ENCODE measurements around the gene PROX2.

Gene PROX2

GRCh38 chr14:74921987-74922751 lies 46.2 kb upstream of the PROX2 start:
- no peak overlapping the region for H2BK120ac ChIP-seq (ENCODE audit: low read depth, low read length)
- H3K4me2 ChIP-seq (ENCODE audit: insufficient read depth, low read length, poor library complexity, severe bottlenecking): peak overlapping the region; percentile 93
- no CpG with 5 or more reads among the region's 19 CpGs for WGBS, 2 donors (ENCODE audit: extremely low coverage in 2 of 2, insufficient read length in 2 of 2, insufficient replicate concordance in 1 of 2)
- peak overlapping the region; percentile 93 for H3K18ac ChIP-seq (ENCODE audit: low read length)
- peaks cover 0 to 5% of the 10 kb centered on the region in 2 donors for H3K4me1 ChIP-seq (ENCODE audit: control insufficient read depth in 2 of 2, insufficient read depth in 1 of 2, low read depth in 1 of 2, low read length in 2 of 2)
- H3K27ac ChIP-seq (replicated peaks; ENCODE audit: low read length): no peak overlapping the region
- peaks cover 0 to 4% (median 0%) of the 10 kb centered on the region in 3 experiments for H3K27me3 ChIP-seq (ENCODE audit: control insufficient read depth in 3 of 3, insufficient read depth in 3 of 3, low read depth in 1 of 3, low read length in 3 of 3)
- no peak overlapping the region for H3K4ac ChIP-seq (ENCODE audit: low read length)
- peaks cover 0 to 3% of the 10 kb centered on the region in 2 donors for H3K36me3 ChIP-seq (replicated peaks in 1 of 2; ENCODE audit: control insufficient read depth in 2 of 2, insufficient read depth in 2 of 2, low read length in 2 of 2)
- no peaks in the 10 kb centered on the region for H3K9me3 ChIP-seq (replicated peaks in 1 of 2; ENCODE audit: control insufficient read depth in 2 of 2, insufficient read depth in 1 of 2, low read depth in 1 of 2, low read length in 2 of 2)
- no peak overlapping the region for H2AK5ac ChIP-seq (ENCODE audit: low read depth, low read length)
- peak overlapping the region; percentile 83 to 94 for H3K4me3 ChIP-seq (ENCODE audit: low read length in 2 of 2)
- DNase-seq (ENCODE audit: low spot score): no peak
- peak overlapping the region; percentile 95 for H3K9ac ChIP-seq (ENCODE audit: low read depth, low read length, poor library complexity)
- peaks cover 5% of the 10 kb centered on the region for H3K79me1 ChIP-seq (ENCODE audit: low read depth, low read length)
- peak overlapping the region; percentile 100 for H2AFZ ChIP-seq (ENCODE audit: low read length)
- no peak overlapping the region for H4K8ac ChIP-seq (ENCODE audit: low read depth, low read length)
- no peak overlapping the region for H4K91ac ChIP-seq (ENCODE audit: low read depth, low read length, poor library complexity)
- H2BK15ac ChIP-seq (ENCODE audit: low read length): no peak overlapping the region
- no peak overlapping the region for H2BK12ac ChIP-seq (ENCODE audit: low read length)
- H3K14ac ChIP-seq (ENCODE audit: low read length): no peak overlapping the region
- no peak overlapping the region for H2BK5ac ChIP-seq (ENCODE audit: low read length)
- H3K23ac ChIP-seq (ENCODE audit: low read depth, low read length, poor library complexity): peak overlapping the region; percentile 90

GRCh38 chr14:74921053-74921620 lies 45.2 kb upstream of the PROX2 start:
- Histone ChIP-seq H3K4ac (ENCODE audit: low read length) (no peak overlapping the region), H2AK5ac (ENCODE audit: low read depth, low read length) (no peak overlapping the region), H3K23ac (ENCODE audit: low read depth, low read length, poor library complexity) (no peak overlapping the region), H3K27me3 (ENCODE audit: control insufficient read depth in 3 of 3, insufficient read depth in 3 of 3, low read depth in 1 of 3, low read length in 3 of 3) (peaks cover 0 to 3% (median 0%) of the 10 kb centered on the region in 3 experiments), H4K91ac (ENCODE audit: low read depth, low read length, poor library complexity) (no peak overlapping the region), H3K4me2 (ENCODE audit: insufficient read depth, low read length, poor library complexity, severe bottlenecking) (no peak overlapping the region), H3K4me1 (ENCODE audit: control insufficient read depth in 2 of 2, insufficient read depth in 1 of 2, low read depth in 1 of 2, low read length in 2 of 2) (peaks cover 0 to 5% of the 10 kb centered on the region in 2 donors), H3K14ac (ENCODE audit: low read length) (no peak overlapping the region), H2BK15ac (ENCODE audit: low read length) (no peak overlapping the region), H2BK120ac (ENCODE audit: low read depth, low read length) (no peak overlapping the region), H2BK12ac (ENCODE audit: low read length) (no peak overlapping the region), H4K8ac (ENCODE audit: low read depth, low read length) (no peak overlapping the region), H3K79me1 (ENCODE audit: low read depth, low read length) (peaks cover 5% of the 10 kb centered on the region), H3K4me3 (ENCODE audit: low read length in 2 of 2) (no peak overlapping the region), H3K18ac (ENCODE audit: low read length) (no peak overlapping the region), H3K9me3 (replicated peaks in 1 of 2; ENCODE audit: control insufficient read depth in 2 of 2, insufficient read depth in 1 of 2, low read depth in 1 of 2, low read length in 2 of 2) (no peaks in the 10 kb centered on the region), H2BK5ac (ENCODE audit: low read length) (no peak overlapping the region), H3K27ac (replicated peaks; ENCODE audit: low read length) (no peak overlapping the region), H3K9ac (ENCODE audit: low read depth, low read length, poor library complexity) (no peak overlapping the region), H3K36me3 (replicated peaks in 1 of 2; ENCODE audit: control insufficient read depth in 2 of 2, insufficient read depth in 2 of 2, low read length in 2 of 2) (peaks cover 0 to 3% of the 10 kb centered on the region in 2 donors), H2AFZ (ENCODE audit: low read length) (no peak overlapping the region)
- WGBS, 2 donors (ENCODE audit: extremely low coverage in 2 of 2, insufficient read length in 2 of 2, insufficient replicate concordance in 1 of 2): no CpG with 5 or more reads among the region's 19 CpGs
- no peak for DNase-seq (ENCODE audit: low spot score)

- no peak overlapping the region for H3K23ac ChIP-seq (ENCODE audit: low read depth, low read length, poor library complexity)
- H2AK5ac ChIP-seq (ENCODE audit: low read depth, low read length): no peak overlapping the region
Observed at GRCh38 chr14:74920281-74920680, 44.3 kb upstream of the PROX2 start.

GRCh38 chr14:74919421-74920165 lies 43.6 kb upstream of the PROX2 start:
- peaks cover 5% of the 10 kb centered on the region for H3K79me1 ChIP-seq (ENCODE audit: low read depth, low read length)
- no peak overlapping the region for H3K4me3 ChIP-seq (ENCODE audit: low read length in 2 of 2)
- H2AK5ac ChIP-seq (ENCODE audit: low read depth, low read length): no peak overlapping the region
- H3K36me3 ChIP-seq (replicated peaks in 1 of 2; ENCODE audit: control insufficient read depth in 2 of 2, insufficient read depth in 2 of 2, low read length in 2 of 2): peaks cover 0 to 3% of the 10 kb centered on the region in 2 donors
- no peaks in the 10 kb centered on the region for H3K9me3 ChIP-seq (replicated peaks in 1 of 2; ENCODE audit: control insufficient read depth in 2 of 2, insufficient read depth in 1 of 2, low read depth in 1 of 2, low read length in 2 of 2)
- no peak overlapping the region for H2BK12ac ChIP-seq (ENCODE audit: low read length)
- H3K27me3 ChIP-seq (ENCODE audit: control insufficient read depth in 3 of 3, insufficient read depth in 3 of 3, low read depth in 1 of 3, low read length in 3 of 3): peaks cover 0 to 3% (median 0%) of the 10 kb centered on the region in 3 experiments
- no peak for DNase-seq (ENCODE audit: low spot score)
- H3K4me2 ChIP-seq (ENCODE audit: insufficient read depth, low read length, poor library complexity, severe bottlenecking): no peak overlapping the region
- no peak overlapping the region for H3K27ac ChIP-seq (replicated peaks; ENCODE audit: low read length)
- H2BK5ac ChIP-seq (ENCODE audit: low read length): no peak overlapping the region
- H4K91ac ChIP-seq (ENCODE audit: low read depth, low read length, poor library complexity): no peak overlapping the region
- no peak overlapping the region for H2AFZ ChIP-seq (ENCODE audit: low read length)
- H3K9ac ChIP-seq (ENCODE audit: low read depth, low read length, poor library complexity): peak overlapping the region; percentile 75
- H3K4me1 ChIP-seq (ENCODE audit: control insufficient read depth in 2 of 2, insufficient read depth in 1 of 2, low read depth in 1 of 2, low read length in 2 of 2): peaks cover 0 to 5% of the 10 kb centered on the region in 2 donors
- no peak overlapping the region for H2BK15ac ChIP-seq (ENCODE audit: low read length)
- H3K14ac ChIP-seq (ENCODE audit: low read length): peak overlapping the region; percentile 27
- no peak overlapping the region for H3K4ac ChIP-seq (ENCODE audit: low read length)
- H3K18ac ChIP-seq (ENCODE audit: low read length): no peak overlapping the region
- WGBS, 2 donors (ENCODE audit: extremely low coverage in 2 of 2, insufficient read length in 2 of 2, insufficient replicate concordance in 1 of 2): no CpG with 5 or more reads among the region's 22 CpGs
- H4K8ac ChIP-seq (ENCODE audit: low read depth, low read length): peak overlapping the region; percentile 31
- no peak overlapping the region for H3K23ac ChIP-seq (ENCODE audit: low read depth, low read length, poor library complexity)
- H2BK120ac ChIP-seq (ENCODE audit: low read depth, low read length): no peak overlapping the region

More at GRCh38 chr14:74920281-74920680, 44.3 kb upstream of the PROX2 start:
- Histone ChIP-seq H3K4me2 (ENCODE audit: insufficient read depth, low read length, poor library complexity, severe bottlenecking) (no peak overlapping the region), H3K9me3 (replicated peaks in 1 of 2; ENCODE audit: control insufficient read depth in 2 of 2, insufficient read depth in 1 of 2, low read depth in 1 of 2, low read length in 2 of 2) (no peaks in the 10 kb centered on the region), H2BK15ac (ENCODE audit: low read length) (no peak overlapping the region), H3K27ac (replicated peaks; ENCODE audit: low read length) (no peak overlapping the region), H2BK120ac (ENCODE audit: low read depth, low read length) (no peak overlapping the region), H4K91ac (ENCODE audit: low read depth, low read length, poor library complexity) (no peak overlapping the region), H2BK5ac (ENCODE audit: low read length) (no peak overlapping the region), H3K27me3 (ENCODE audit: control insufficient read depth in 3 of 3, insufficient read depth in 3 of 3, low read depth in 1 of 3, low read length in 3 of 3) (peaks cover 0 to 3% (median 0%) of the 10 kb centered on the region in 3 experiments), H3K18ac (ENCODE audit: low read length) (no peak overlapping the region), H2AFZ (ENCODE audit: low read length) (no peak overlapping the region), H4K8ac (ENCODE audit: low read depth, low read length) (no peak overlapping the region), H3K14ac (ENCODE audit: low read length) (no peak overlapping the region), H2BK12ac (ENCODE audit: low read length) (no peak overlapping the region), H3K4me3 (ENCODE audit: low read length in 2 of 2) (no peak overlapping the region), H3K9ac (ENCODE audit: low read depth, low read length, poor library complexity) (no peak overlapping the region), H3K4ac (ENCODE audit: low read length) (no peak overlapping the region), H3K36me3 (replicated peaks in 1 of 2; ENCODE audit: control insufficient read depth in 2 of 2, insufficient read depth in 2 of 2, low read length in 2 of 2) (peaks cover 0 to 3% of the 10 kb centered on the region in 2 donors), H3K79me1 (ENCODE audit: low read depth, low read length) (peaks cover 5% of the 10 kb centered on the region), H3K4me1 (ENCODE audit: control insufficient read depth in 2 of 2, insufficient read depth in 1 of 2, low read depth in 1 of 2, low read length in 2 of 2) (peaks cover 0 to 5% of the 10 kb centered on the region in 2 donors)
- WGBS, 2 donors (ENCODE audit: extremely low coverage in 2 of 2, insufficient read length in 2 of 2, insufficient replicate concordance in 1 of 2): no CpG with 5 or more reads among the region's 4 CpGs
- DNase-seq (ENCODE audit: low spot score): no peak
